T-helper 2 cell treated with Interferon-gamma antibody and Interleukin-4, amounts not matched to agents 5 μg/mL and 100 μg/mL, for 36 hours (primary cell): ENCODE results near the gene ARV1.
A peak's percentile ranks its signal among the peaks of the same experiment; 100 is the strongest.

Source experiments
- DNase-seq: peaks from one replicate; pipeline ENCODE4 v3.0.0; 2021; ENCODE audit warnings: low spot score
- H3K27ac Mint-ChIP-seq: one replicate; pipeline ENCODE4 v1.8.0; 2021; ENCODE audit warnings: mild to moderate bottlenecking, mixed read lengths
- H3K27me3 Mint-ChIP-seq: one replicate; pipeline ENCODE4 v1.8.0; 2021; ENCODE audit warnings: low read depth, mixed read lengths
- H3K36me3 Mint-ChIP-seq: one replicate; pipeline ENCODE4 v1.8.0; 2021; ENCODE audit warnings: low read depth, mixed read lengths
- H3K4me1 Mint-ChIP-seq: one replicate; pipeline ENCODE4 v1.8.0; 2021; ENCODE audit warnings: low read depth, mixed read lengths
- H3K4me3 Mint-ChIP-seq: one replicate; pipeline ENCODE4 v1.8.0; 2022; ENCODE audit warnings: mild to moderate bottlenecking, moderate library complexity, mixed read lengths
- H3K9me3 Mint-ChIP-seq: one replicate; pipeline ENCODE4 v1.8.0; 2021; ENCODE audit warnings: mixed read lengths

ARV1 gene

DNA sequence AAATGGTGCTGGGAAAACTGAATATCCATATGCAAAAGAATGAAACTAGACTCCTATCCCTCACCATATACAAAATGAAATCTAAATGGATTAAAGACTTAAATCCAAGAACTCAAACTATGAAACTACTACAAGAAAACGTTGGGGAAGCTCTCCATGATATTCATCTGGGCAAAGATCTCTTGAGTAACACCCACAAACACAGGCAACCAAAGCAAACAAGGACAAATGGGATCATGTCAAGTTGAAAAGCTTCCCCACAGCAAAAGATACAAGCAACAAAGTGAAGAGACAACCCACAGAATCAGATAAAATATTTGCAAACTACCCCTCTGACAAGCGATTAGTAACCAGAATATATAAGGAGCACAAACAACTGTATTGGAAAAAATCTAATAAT, 14.0 kb upstream of the ARV1 start:
- Mint-ChIP-seq H3K27ac (no peak overlapping the region), H3K36me3 (peaks cover 11% of the 10 kb centered on the region), H3K27me3 (no peaks in the 10 kb centered on the region), H3K9me3 (no peaks in the 10 kb centered on the region), H3K4me3 (no peak overlapping the region), H3K4me1 (peaks cover 14% of the 10 kb centered on the region)
- no peak for DNase-seq

GRCh38 chr1:230965535-230965934, 13.4 kb upstream of the ARV1 start:
- no peaks in the 10 kb centered on the region for H3K9me3 Mint-ChIP-seq
- no peak overlapping the region for H3K4me3 Mint-ChIP-seq
- H3K27me3 Mint-ChIP-seq: no peaks in the 10 kb centered on the region
- H3K4me1 Mint-ChIP-seq: peaks cover 14% of the 10 kb centered on the region
- H3K27ac Mint-ChIP-seq: no peak overlapping the region
- DNase-seq: no peak
- H3K36me3 Mint-ChIP-seq: peaks cover 14% of the 10 kb centered on the region

DNA sequence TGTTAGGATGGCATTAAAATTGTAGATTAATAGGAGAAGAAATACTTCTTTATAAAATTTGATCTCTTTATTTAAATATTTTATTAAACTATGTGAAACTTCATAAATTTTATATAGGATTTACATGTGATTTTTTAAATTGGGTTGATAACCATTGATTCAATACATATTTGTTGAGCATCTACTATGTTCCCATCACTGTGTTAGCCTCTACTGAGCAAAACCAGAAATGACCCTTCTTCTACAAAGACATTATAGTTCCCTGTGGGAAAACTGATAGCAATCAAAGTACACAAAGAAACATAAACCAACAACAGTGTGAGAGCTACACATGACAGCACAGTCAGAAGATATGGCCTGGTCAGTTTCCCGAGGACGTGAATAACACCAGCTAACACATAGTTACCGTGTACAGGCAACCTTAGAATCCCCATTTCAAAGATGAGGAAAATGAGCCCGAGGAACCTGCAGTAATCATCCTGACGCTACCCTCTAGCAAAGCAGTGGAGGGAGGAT, 12.5 kb upstream of the ARV1 start:
- Mint-ChIP-seq H3K9me3 (no peaks in the 10 kb centered on the region), H3K27me3 (no peaks in the 10 kb centered on the region), H3K4me3 (no peak overlapping the region), H3K36me3 (peaks cover 12% of the 10 kb centered on the region), H3K27ac (no peak overlapping the region), H3K4me1 (peaks cover 15% of the 10 kb centered on the region)
- no peak for DNase-seq

- no peak overlapping the region for H3K27ac Mint-ChIP-seq
- no peaks in the 10 kb centered on the region for H3K27me3 Mint-ChIP-seq
- no peak for DNase-seq
- H3K9me3 Mint-ChIP-seq: no peaks in the 10 kb centered on the region
- no peak overlapping the region for H3K4me3 Mint-ChIP-seq
- H3K36me3 Mint-ChIP-seq: peaks cover 24% of the 10 kb centered on the region
- H3K4me1 Mint-ChIP-seq: peaks cover 35% of the 10 kb centered on the region
Measured at GRCh38 chr1:230970432-230970831, 8.5 kb upstream of the ARV1 start.

- peaks cover 38% of the 10 kb centered on the region for H3K36me3 Mint-ChIP-seq
- no peak for DNase-seq
- H3K27ac Mint-ChIP-seq: peak overlapping the region; percentile 79
- H3K9me3 Mint-ChIP-seq: no peaks in the 10 kb centered on the region
- no peak overlapping the region for H3K4me3 Mint-ChIP-seq
- peaks cover 48% of the 10 kb centered on the region for H3K4me1 Mint-ChIP-seq
- no peaks in the 10 kb centered on the region for H3K27me3 Mint-ChIP-seq
Measured at GRCh38 chr1:230971771-230972170, 7.1 kb upstream of the ARV1 start.

DNA sequence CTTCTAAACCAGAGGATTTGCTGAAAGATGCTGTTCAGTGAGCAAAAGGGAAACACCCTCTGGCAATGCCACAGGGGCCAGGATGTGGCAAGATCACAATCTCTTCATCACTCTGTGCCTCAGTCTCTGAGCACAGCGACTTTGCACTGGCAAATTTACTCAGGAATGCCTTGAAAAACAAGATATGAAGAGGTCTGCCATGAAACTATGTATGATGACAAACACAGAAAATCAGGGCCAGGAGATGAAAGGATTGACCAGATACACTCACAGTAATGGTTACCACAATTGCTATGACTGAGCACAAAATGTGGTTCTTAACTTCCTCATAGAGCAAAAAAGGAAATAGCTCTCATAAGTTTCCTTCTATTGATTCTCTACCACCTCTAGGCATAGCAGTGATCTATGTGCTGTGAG, 6.0 kb upstream of the ARV1 start:
- Mint-ChIP-seq H3K4me3 (peak overlapping the region; percentile 84), H3K36me3 (peaks cover 42% of the 10 kb centered on the region), H3K4me1 (peaks cover 59% of the 10 kb centered on the region), H3K9me3 (no peaks in the 10 kb centered on the region), H3K27ac (peak overlapping the region; percentile 93), H3K27me3 (no peaks in the 10 kb centered on the region)
- DNase-seq: peak; percentile 76

GRCh38 chr1:230975636-230976035, 3.3 kb upstream of the ARV1 start:
- Mint-ChIP-seq H3K9me3 (no peaks in the 10 kb centered on the region), H3K27ac (no peak overlapping the region), H3K36me3 (peaks cover 38% of the 10 kb centered on the region), H3K4me1 (peaks cover 60% of the 10 kb centered on the region), H3K27me3 (no peaks in the 10 kb centered on the region), H3K4me3 (no peak overlapping the region)
- DNase-seq: no peak

DNA sequence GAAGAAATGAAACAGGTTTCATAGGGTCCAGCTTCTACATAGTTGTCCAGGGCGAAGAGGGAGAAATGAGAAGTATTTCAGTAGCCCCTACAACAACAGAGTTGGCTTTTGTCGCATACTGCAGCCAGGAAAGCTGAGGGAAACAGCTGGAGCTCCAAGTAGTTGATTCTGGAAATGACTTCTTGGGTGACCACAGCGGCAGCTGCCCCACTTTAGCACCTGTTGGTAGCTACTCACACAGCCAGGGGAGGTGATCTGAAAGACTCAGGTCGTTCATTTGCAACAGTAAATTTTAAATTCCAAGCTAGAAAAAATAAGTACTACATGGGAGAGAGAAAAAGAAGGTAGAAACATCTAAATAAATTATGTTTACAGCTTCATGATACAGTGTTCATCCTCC, 2.5 kb upstream of the ARV1 start:
- peaks cover 60% of the 10 kb centered on the region for H3K4me1 Mint-ChIP-seq
- peak overlapping the region; percentile 43 for H3K27ac Mint-ChIP-seq
- H3K4me3 Mint-ChIP-seq: peak overlapping the region; percentile 65
- no peak for DNase-seq
- no peaks in the 10 kb centered on the region for H3K27me3 Mint-ChIP-seq
- peaks cover 36% of the 10 kb centered on the region for H3K36me3 Mint-ChIP-seq
- H3K9me3 Mint-ChIP-seq: no peaks in the 10 kb centered on the region

DNA sequence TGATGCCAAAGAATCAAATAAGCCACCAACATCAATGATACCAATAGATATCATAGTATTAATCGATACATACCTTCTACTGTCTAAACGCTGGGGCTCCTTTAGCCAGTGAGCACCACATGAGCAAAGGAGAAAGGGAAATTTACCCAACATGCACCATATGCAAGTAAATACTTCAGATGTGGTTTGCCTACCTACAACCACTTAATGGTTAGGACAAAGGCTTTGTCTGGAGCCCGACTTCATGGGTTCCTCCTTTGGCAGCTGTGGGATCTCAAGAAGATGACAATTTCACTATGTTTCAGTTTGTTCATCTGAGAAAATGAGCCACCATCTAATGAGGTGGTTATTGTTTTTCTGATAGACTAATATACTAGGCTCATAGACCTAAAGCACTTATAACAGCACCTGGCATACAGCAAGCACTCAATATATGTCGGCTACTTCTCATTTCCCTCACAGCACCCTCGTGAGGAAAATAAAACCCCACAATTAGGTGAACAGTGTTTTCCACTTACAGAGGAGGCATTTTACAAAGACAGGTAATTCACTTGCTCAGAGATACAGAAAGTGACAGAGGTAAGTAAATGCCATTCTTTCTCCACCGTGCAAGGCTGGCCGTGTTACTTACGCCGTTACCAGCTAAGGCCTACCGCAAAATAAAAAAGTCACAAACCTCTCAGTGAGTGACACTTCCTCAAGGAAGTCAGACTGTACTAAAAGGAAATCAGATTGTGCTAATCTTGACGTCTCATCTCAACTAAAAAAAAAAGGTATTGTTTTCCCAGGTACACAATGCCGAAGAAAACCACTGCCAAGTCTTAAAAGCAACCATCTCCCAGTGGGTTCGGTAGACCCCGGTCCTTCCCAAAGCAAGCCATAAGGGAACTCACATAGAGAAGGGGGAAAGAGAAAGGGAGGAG, 1.8 kb upstream of the ARV1 start:
- Mint-ChIP-seq H3K9me3 (no peaks in the 10 kb centered on the region), H3K4me1 (peaks cover 54% of the 10 kb centered on the region), H3K36me3 (peaks cover 36% of the 10 kb centered on the region), H3K4me3 (peak overlapping the region; percentile 92), H3K27ac (peak overlapping the region; percentile 95), H3K27me3 (no peaks in the 10 kb centered on the region)
- peak; percentile 25 for DNase-seq

GRCh38 chr1:230977761-230978490, 968 bp upstream of the ARV1 start:
- peaks cover 34% of the 10 kb centered on the region for H3K36me3 Mint-ChIP-seq
- H3K27ac Mint-ChIP-seq: peak overlapping the region; percentile 95
- H3K4me3 Mint-ChIP-seq: peak overlapping the region; percentile 92
- peaks cover 46% of the 10 kb centered on the region for H3K4me1 Mint-ChIP-seq
- DNase-seq: peak; percentile 8
- H3K9me3 Mint-ChIP-seq: no peaks in the 10 kb centered on the region
- H3K27me3 Mint-ChIP-seq: no peaks in the 10 kb centered on the region

GRCh38 chr1:230979389-230979716, 459 bp downstream of the ARV1 start:
- Mint-ChIP-seq H3K36me3 (peaks cover 26% of the 10 kb centered on the region), H3K4me3 (no peak overlapping the region), H3K27me3 (no peaks in the 10 kb centered on the region), H3K27ac (peak overlapping the region; percentile 93), H3K4me1 (peaks cover 36% of the 10 kb centered on the region), H3K9me3 (no peaks in the 10 kb centered on the region)
- no peak for DNase-seq

DNA sequence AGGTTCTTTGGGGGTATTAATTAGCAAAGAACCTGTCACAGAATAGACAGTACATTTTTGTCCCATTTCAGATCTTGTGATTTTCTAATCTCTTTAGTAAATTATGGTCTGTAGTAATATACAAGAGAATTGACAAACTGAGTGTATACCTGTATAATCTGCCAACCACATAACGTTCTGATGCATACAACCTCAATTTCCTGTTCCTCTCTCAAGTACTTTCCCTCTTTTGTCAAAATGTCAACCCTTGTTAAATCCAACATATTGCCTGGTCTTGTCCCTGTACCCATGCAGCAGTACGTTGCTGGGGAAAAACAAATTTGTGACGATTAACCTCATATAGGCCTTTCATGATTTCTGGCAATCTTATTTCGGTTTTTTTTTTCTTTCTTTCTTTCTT, 1.1 kb downstream of the ARV1 start:
- H3K27me3 Mint-ChIP-seq: no peaks in the 10 kb centered on the region
- H3K36me3 Mint-ChIP-seq: peaks cover 23% of the 10 kb centered on the region
- H3K9me3 Mint-ChIP-seq: no peaks in the 10 kb centered on the region
- H3K27ac Mint-ChIP-seq: peak overlapping the region; percentile 93
- H3K4me3 Mint-ChIP-seq: no peak overlapping the region
- no peak for DNase-seq
- peaks cover 33% of the 10 kb centered on the region for H3K4me1 Mint-ChIP-seq

GRCh38 chr1:230982696-230983095, 3.8 kb downstream of the ARV1 start:
- H3K9me3 Mint-ChIP-seq: no peaks in the 10 kb centered on the region
- no peaks in the 10 kb centered on the region for H3K27me3 Mint-ChIP-seq
- H3K4me1 Mint-ChIP-seq: peaks cover 10% of the 10 kb centered on the region
- no peak for DNase-seq
- H3K36me3 Mint-ChIP-seq: peaks cover 7% of the 10 kb centered on the region
- no peak overlapping the region for H3K4me3 Mint-ChIP-seq
- no peak overlapping the region for H3K27ac Mint-ChIP-seq

DNA sequence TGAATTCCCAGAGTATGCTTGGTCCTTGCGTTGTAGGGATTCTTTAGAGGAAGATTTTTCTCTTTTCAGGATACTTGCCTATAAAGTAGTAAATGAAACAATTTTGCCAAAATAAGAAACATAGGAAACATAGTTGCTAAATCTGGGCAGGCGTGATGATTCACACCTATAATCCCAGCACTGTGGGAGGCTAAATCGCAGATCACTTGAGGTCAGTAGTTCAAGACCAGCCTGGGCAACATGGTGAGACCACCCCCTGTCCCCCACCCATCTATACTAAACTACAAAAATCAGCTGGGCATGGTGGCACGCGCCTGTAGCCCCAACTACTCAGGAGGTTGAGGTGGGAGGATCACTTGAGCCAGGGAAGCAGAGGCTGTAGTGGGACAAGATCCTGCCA, 4.9 kb downstream of the ARV1 start:
- no peak for DNase-seq
- H3K9me3 Mint-ChIP-seq: no peaks in the 10 kb centered on the region
- H3K27me3 Mint-ChIP-seq: no peaks in the 10 kb centered on the region
- H3K27ac Mint-ChIP-seq: no peak overlapping the region
- H3K4me1 Mint-ChIP-seq: peaks cover 9% of the 10 kb centered on the region
- peaks cover 7% of the 10 kb centered on the region for H3K36me3 Mint-ChIP-seq
- H3K4me3 Mint-ChIP-seq: no peak overlapping the region
